Measurements from ENCODE around the gene GNB1L.

- TF ChIP-seq, protein P1, sequence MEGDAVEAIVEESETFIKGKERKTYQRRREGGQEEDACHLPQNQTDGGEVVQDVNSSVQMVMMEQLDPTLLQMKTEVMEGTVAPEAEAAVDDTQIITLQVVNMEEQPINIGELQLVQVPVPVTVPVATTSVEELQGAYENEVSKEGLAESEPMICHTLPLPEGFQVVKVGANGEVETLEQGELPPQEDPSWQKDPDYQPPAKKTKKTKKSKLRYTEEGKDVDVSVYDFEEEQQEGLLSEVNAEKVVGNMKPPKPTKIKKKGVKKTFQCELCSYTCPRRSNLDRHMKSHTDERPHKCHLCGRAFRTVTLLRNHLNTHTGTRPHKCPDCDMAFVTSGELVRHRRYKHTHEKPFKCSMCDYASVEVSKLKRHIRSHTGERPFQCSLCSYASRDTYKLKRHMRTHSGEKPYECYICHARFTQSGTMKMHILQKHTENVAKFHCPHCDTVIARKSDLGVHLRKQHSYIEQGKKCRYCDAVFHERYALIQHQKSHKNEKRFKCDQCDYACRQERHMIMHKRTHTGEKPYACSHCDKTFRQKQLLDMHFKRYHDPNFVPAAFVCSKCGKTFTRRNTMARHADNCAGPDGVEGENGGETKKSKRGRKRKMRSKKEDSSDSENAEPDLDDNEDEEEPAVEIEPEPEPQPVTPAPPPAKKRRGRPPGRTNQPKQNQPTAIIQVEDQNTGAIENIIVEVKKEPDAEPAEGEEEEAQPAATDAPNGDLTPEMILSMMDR (IDR thresholded peaks at IDR 0.05; ENCODE audit: low read length), result no peak
- TF ChIP-seq EZH2 (optimal IDR thresholded peaks at IDR 0.05; ENCODE audit: low read depth, low read length) (no peak), EZH2phosphoT487 (IDR thresholded peaks at IDR 0.05; ENCODE audit: low read length) (no peak)
Measured at GRCh38 chr22:19843857-19844376, 10.8 kb downstream of the GNB1L start.
